HCT116 (cell line): Measurements from ENCODE around the gene MYO1E.

Experiments used
- JUND ChIP-seq: IDR thresholded peaks from 2 replicates; pipeline ENCODE4 v1.6.1; 2012
- POLR2A ChIP-seq: IDR thresholded peaks from 2 replicates; pipeline ENCODE4 v1.7.0; 2011; ENCODE audit warnings: borderline replicate concordance; ENCODE audit not compliant: insufficient read depth, insufficient read length; ENCODE audit errors: extremely low read depth
- RAD21 ChIP-seq: IDR thresholded peaks from 2 replicates; pipeline ENCODE4 v1.6.1; 2012; ENCODE audit warnings: low read depth, mild to moderate bottlenecking
- SIN3A ChIP-seq: IDR thresholded peaks from 2 replicates; pipeline ENCODE4 v1.6.1; 2012; ENCODE audit warnings: low read depth
- TCF7L2 ChIP-seq: IDR thresholded peaks from 2 replicates; pipeline ENCODE4 v1.7.0; 2011; ENCODE audit warnings: borderline replicate concordance, inconsistent platforms; ENCODE audit not compliant: insufficient read depth, insufficient read length; ENCODE audit errors: extremely low read depth
- ZNF274 ChIP-seq: fragments of 200-500 bp; sonication (Bioruptor generic); IDR thresholded peaks from 2 replicates; pipeline ENCODE4 v1.6.1; 2014; ENCODE audit warnings: mild to moderate bottlenecking, low read depth, low read length, inconsistent platforms
- TF ChIP-seq, protein P1 (sequence below), 3 experiments: fragments of 200-600 bp in 1 of 3; sonication (generic) in 1 of 3; IDR thresholded peaks in 2 of 3; conservative IDR thresholded peaks in 1 of 3; 2 replicates each; pipeline ENCODE4 v1.5.1; 2012 to 2017; ENCODE audit warnings: low read depth in 2 of 3, low read length in 2 of 3, antibody characterized with exemption in 1 of 3, borderline replicate concordance in 1 of 3, control low read depth in 1 of 3, mild to moderate bottlenecking in 1 of 3, mixed read lengths in 1 of 3, mixed run types in 1 of 3, moderate library complexity in 1 of 3; ENCODE audit not compliant: insufficient read depth in 1 of 3
- TF ChIP-seq, protein P2 (sequence below): IDR thresholded peaks from 2 replicates; pipeline ENCODE4 v1.6.1; 2011; ENCODE audit warnings: mild to moderate bottlenecking, low read length, moderate library complexity; ENCODE audit not compliant: insufficient replicate concordance; ENCODE audit errors: extremely low read depth

DNA sequence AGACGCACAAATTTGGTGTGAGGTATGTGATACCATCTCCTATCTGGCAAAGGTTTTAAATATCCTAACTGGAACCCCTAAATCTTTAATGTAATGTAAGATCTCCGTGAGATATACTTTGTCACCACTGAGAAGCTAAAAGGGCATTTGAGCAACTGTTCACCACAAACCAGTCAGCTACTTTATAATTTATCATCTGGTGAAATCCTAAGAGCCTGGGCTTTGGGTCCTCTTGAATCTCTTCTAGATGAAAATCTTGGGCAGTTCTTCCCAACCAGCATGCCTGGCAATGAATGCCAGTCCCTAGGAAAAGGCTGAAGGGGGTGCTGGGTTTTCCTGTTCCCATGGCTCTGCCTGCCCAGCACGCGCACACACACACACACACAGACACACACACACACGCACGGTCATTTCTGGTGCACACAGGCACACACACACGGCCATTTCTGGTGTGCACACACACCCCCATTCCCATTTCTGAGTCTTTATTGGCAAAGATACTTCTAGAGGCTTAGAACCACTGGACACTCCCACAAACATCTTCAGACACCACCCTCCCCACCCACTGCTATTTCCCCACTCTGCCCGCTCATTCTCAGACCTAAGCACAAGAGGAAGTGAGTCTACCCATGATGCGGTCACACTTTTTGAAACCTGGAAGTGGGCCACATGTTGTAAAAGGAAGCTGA is 72.6 kb downstream of the MYO1E start:
- TF ChIP-seq, protein P1, sequence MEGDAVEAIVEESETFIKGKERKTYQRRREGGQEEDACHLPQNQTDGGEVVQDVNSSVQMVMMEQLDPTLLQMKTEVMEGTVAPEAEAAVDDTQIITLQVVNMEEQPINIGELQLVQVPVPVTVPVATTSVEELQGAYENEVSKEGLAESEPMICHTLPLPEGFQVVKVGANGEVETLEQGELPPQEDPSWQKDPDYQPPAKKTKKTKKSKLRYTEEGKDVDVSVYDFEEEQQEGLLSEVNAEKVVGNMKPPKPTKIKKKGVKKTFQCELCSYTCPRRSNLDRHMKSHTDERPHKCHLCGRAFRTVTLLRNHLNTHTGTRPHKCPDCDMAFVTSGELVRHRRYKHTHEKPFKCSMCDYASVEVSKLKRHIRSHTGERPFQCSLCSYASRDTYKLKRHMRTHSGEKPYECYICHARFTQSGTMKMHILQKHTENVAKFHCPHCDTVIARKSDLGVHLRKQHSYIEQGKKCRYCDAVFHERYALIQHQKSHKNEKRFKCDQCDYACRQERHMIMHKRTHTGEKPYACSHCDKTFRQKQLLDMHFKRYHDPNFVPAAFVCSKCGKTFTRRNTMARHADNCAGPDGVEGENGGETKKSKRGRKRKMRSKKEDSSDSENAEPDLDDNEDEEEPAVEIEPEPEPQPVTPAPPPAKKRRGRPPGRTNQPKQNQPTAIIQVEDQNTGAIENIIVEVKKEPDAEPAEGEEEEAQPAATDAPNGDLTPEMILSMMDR (IDR thresholded peaks at IDR 0.05 in 2 of 3, conservative IDR thresholded peaks at IDR 0.05 in 1 of 3; ENCODE audit: borderline replicate concordance in 1 of 3, insufficient read depth in 1 of 3, low read depth in 2 of 3, low read length in 2 of 3), result no peak
- TF ChIP-seq SIN3A (peak; percentile 64), RAD21 (peak; percentile 26; the same call in 1 of the 2 replicates), TCF7L2 (no peak), POLR2A (no peak), ZNF274 (no peak), JUND (peak; percentile 76)
- TF ChIP-seq, protein P2, sequence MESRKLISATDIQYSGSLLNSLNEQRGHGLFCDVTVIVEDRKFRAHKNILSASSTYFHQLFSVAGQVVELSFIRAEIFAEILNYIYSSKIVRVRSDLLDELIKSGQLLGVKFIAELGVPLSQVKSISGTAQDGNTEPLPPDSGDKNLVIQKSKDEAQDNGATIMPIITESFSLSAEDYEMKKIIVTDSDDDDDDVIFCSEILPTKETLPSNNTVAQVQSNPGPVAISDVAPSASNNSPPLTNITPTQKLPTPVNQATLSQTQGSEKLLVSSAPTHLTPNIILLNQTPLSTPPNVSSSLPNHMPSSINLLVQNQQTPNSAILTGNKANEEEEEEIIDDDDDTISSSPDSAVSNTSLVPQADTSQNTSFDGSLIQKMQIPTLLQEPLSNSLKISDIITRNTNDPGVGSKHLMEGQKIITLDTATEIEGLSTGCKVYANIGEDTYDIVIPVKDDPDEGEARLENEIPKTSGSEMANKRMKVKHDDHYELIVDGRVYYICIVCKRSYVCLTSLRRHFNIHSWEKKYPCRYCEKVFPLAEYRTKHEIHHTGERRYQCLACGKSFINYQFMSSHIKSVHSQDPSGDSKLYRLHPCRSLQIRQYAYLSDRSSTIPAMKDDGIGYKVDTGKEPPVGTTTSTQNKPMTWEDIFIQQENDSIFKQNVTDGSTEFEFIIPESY, result peak; percentile 22
